Endothelial cell of umbilical vein (primary cell): ENCODE results near the gene PPP2R2D. TPM values are rescaled to one million over a fixed set of nuclear protein-coding genes. Genes with fewer than 3 reads are reported as not detected.

Experiments used
- BruUV-seq: library from RNA; stranded (reverse); fragments of 400-500 nt; replicated peaks from 2 replicates; lab custom pipeline; 2021; lab: Mats Ljungman, UMichigan
- CTCF ChIA-PET: fragments of 300-600, 350-600 bp; sonication (Branson Sonifier 250); formaldehyde crosslinking; loops from one replicate; lab custom pipeline; 2021; ENCODE audit warnings: antibody characterized with exemption, inconsistent platforms; lab: Charles Lee
- POLR2A ChIA-PET: fragments of 300-600, 350-600 bp; sonication (Branson Sonifier 250); formaldehyde crosslinking; loops from one replicate; lab custom pipeline; 2021; ENCODE audit warnings: antibody characterized with exemption, inconsistent platforms; lab: Charles Lee
- DNase-seq: peaks from one replicate; pipeline ENCODE4 v3.0.0-alpha.2; 2011; ENCODE audit warnings: low read depth, low spot score
- FAIRE-seq: peaks from 2 replicates; lab custom pipeline; 2011; peaks lifted over from hg19 to GRCh38; lab: Jason Lieb, UNC
- H2AFZ ChIP-seq: 2 replicates; pipeline ENCODE4 v1.6.0; 2012; ENCODE audit warnings: low read depth, low read length, control low read depth, inconsistent platforms
- H3K27ac ChIP-seq: 2 replicates; pipeline ENCODE4 v1.5.1; 2011; ENCODE audit warnings: low read depth, mild to moderate bottlenecking, control low read depth, low read length, moderate library complexity; ENCODE audit not compliant: insufficient read depth
- H3K27me3 ChIP-seq, 2 experiments: 2 replicates each; pipeline versions ENCODE4 v1.6.0 to v1.6.1; 2011; ENCODE audit warnings: low read length in 2 of 2, mixed read lengths in 1 of 2; ENCODE audit not compliant: control insufficient read depth in 2 of 2, insufficient read depth in 2 of 2
- H3K36me3 ChIP-seq, 2 experiments: 2 replicates in 1 of 2; 3 replicates in 1 of 2; pipeline ENCODE4 v1.5.1; 2011; ENCODE audit warnings: low read length in 2 of 2, mild to moderate bottlenecking in 1 of 2, moderate library complexity in 1 of 2; ENCODE audit not compliant: control insufficient read depth in 2 of 2, insufficient read depth in 2 of 2; ENCODE audit errors: extremely low read depth in 1 of 2
- H3K4me1 ChIP-seq: 3 replicates; pipeline ENCODE4 v1.5.1; 2011; ENCODE audit warnings: mild to moderate bottlenecking, low read length; ENCODE audit not compliant: control insufficient read depth, insufficient read depth; ENCODE audit errors: extremely low read depth
- H3K4me2 ChIP-seq: 2 replicates; pipeline ENCODE4 v1.6.1; 2011; ENCODE audit warnings: low read length, control low read depth, mixed read lengths; ENCODE audit not compliant: insufficient read depth
- H3K4me3 ChIP-seq, 3 experiments: fragments of 200-600 bp in 1 of 3; sonication (generic), shearing (Covaris generic) in 1 of 3; replicated peaks in 1 of 3; 2 replicates each; pipeline ENCODE4 v1.5.1; 2011 to 2016; ENCODE audit warnings: control low read depth in 3 of 3, low read length in 3 of 3, mild to moderate bottlenecking in 2 of 3, inconsistent platforms in 1 of 3, low read depth in 1 of 3, moderate library complexity in 1 of 3; ENCODE audit not compliant: insufficient read depth in 1 of 3
- H3K79me2 ChIP-seq: 2 replicates; pipeline ENCODE4 v1.6.0; 2012; ENCODE audit warnings: low read length, inconsistent platforms; ENCODE audit not compliant: control insufficient read depth, insufficient read depth
- H3K9ac ChIP-seq: replicated peaks from 2 replicates; pipeline ENCODE3; 2011; ENCODE audit warnings: low read length, control low read depth; ENCODE audit not compliant: insufficient read depth; ENCODE audit errors: extremely low read depth
- H3K9me1 ChIP-seq: replicated peaks from 3 replicates; pipeline ENCODE4 v1.6.0; 2011; ENCODE audit warnings: mild to moderate bottlenecking, low read length; ENCODE audit not compliant: control insufficient read depth, insufficient read depth; ENCODE audit errors: extremely low read depth
- H3K9me3 ChIP-seq: replicated peaks from 2 replicates; pipeline ENCODE4 v1.5.1; 2012; ENCODE audit warnings: low read length, inconsistent platforms; ENCODE audit not compliant: control insufficient read depth, insufficient read depth
- H4K20me1 ChIP-seq: replicated peaks from 2 replicates; pipeline ENCODE3; 2011; ENCODE audit warnings: mild to moderate bottlenecking, low read length; ENCODE audit not compliant: control insufficient read depth, insufficient read depth; ENCODE audit errors: extremely low read depth
- EZH2 ChIP-seq: IDR thresholded peaks from 2 replicates; pipeline ENCODE4 v1.6.1; 2012; ENCODE audit warnings: borderline replicate concordance, low read depth, mild to moderate bottlenecking, moderate library complexity, low read length, inconsistent platforms; ENCODE audit not compliant: severe bottlenecking
- FOS ChIP-seq: IDR thresholded peaks from 2 replicates; pipeline ENCODE4 v1.6.1; 2011; ENCODE audit warnings: mild to moderate bottlenecking, low read length, moderate library complexity, borderline replicate concordance; ENCODE audit not compliant: insufficient read depth
- GATA2 ChIP-seq: IDR thresholded peaks from 2 replicates; pipeline ENCODE4 v1.7.0; 2011; ENCODE audit warnings: low read depth, mild to moderate bottlenecking, moderate library complexity, mixed read lengths, low read length; ENCODE audit not compliant: insufficient read length, insufficient read depth
- JUN ChIP-seq: IDR thresholded peaks from 2 replicates; pipeline ENCODE4 v1.6.1; 2011; ENCODE audit warnings: borderline replicate concordance, low read depth; ENCODE audit not compliant: insufficient read length, insufficient read depth
- MYC ChIP-seq: IDR thresholded peaks from one replicate; pipeline ENCODE4 v1.6.1; 2011; ENCODE audit warnings: mild to moderate bottlenecking, low read depth, low read length
- POLR2A ChIP-seq: IDR thresholded peaks from 2 replicates; pipeline ENCODE4 v1.6.1; 2012; ENCODE audit warnings: low read depth, mild to moderate bottlenecking, control low read depth, low read length
- POLR2AphosphoS5 ChIP-seq: IDR thresholded peaks from 2 replicates; pipeline ENCODE4 v1.6.1; 2012; ENCODE audit warnings: low read depth, mild to moderate bottlenecking, control low read depth, low read length, moderate library complexity; ENCODE audit not compliant: insufficient read depth
- dilution Hi-C: fragments of 300-500 bp; cut with MboI; formaldehyde crosslinking; loops from one replicate; pipeline ENCODE4 v1.15.0; 2019; ENCODE audit warnings: low sequenced_read_pairs; ENCODE audit not compliant: extremely low pct_ligation_motif_present
- intact Hi-C: fragments of 100-400 bp; cut with micrococcal nuclease; formaldehyde crosslinking; loops from one replicate; pipeline ENCODE4 v1.10.0; 2022
- polyA plus RNA-seq, 4 experiments: library from polyadenylated mRNA; depleted of rRNA in 3 of 4; stranded (reverse) in 3 of 4; unstranded in 1 of 4; fragments of >200 nt; gene quantifications; 2 replicates each; pipeline versions ENCODE4 v1.2.1 to v1.2.3, GENCODE V29; 2011 to 2012; ENCODE audit warnings: missing spikeins in 1 of 4
- total RNA-seq: library from RNA; stranded (reverse); gene quantifications from 2 replicates; pipeline ENCODE4 v1.2.3, GENCODE V29; 2021
- TF ChIP-seq, protein P1 (sequence below), 2 donors: IDR thresholded peaks; 1 replicate in 1 of 2; 2 replicates in 1 of 2; pipeline ENCODE4 v1.5.1; 2011; ENCODE audit warnings: low read length in 2 of 2, mild to moderate bottlenecking in 2 of 2, moderate library complexity in 2 of 2, control low read depth in 1 of 2, inconsistent platforms in 1 of 2, low read depth in 1 of 2; ENCODE audit not compliant: insufficient read depth in 1 of 2; ENCODE audit errors: extremely low read depth in 1 of 2
- TF ChIP-seq, protein P2 (sequence below): IDR thresholded peaks from 2 replicates; pipeline ENCODE4 v1.6.1; 2011; ENCODE audit not compliant: insufficient read depth, insufficient read length

Gene PPP2R2D
- total and polyA plus RNA-seq, 2 donors (not counting 3 experiments of a cell fraction or from before 2014, with no cell fraction given): 29.9 to 36.3 TPM

DNA sequence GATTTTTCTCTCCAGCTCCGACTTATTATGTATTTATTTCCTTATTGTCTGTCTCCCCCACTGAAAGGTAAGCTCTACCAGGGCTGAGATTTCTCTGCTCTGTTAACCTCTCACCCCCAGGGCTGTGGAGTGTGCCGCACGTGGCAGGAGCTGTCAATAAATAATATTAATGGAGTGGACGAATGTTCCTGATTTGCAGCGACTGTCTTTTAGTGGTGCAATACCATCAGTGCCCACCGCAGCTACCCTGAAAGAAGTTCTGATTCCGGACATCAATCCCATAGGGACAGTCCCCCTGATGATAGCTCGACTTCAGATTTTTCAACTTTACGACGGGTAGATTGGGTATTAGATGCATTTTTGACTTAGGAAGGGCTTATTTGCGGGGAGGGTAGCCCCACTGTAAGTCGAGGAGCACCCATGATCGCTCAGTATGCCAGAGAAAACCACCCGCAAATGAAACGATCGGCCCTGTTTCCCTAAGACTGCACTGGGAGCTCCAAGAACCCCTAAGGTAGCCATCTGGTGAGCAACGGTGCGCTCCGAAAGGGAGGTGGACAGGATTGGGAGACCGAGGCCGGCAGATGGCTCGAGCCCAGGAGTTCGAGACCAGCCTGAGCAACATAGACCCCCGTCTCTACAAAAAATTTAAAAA is 986 bp upstream of the PPP2R2D start:
- dilution Hi-C loops: no loop called here
- no peak overlapping the region for H3K9ac ChIP-seq
- no TSS peak for BruUV-seq

More for the DNA sequence above, 986 bp upstream of the PPP2R2D start:
- no peaks in the 10 kb centered on the region for H4K20me1 ChIP-seq
- H3K27ac ChIP-seq: no peak overlapping the region
- ChIA-PET CTCF (interaction anchor here (1.0 to 6.9 kb wide), 8 partner anchors 14 to 123 kb away, joined by 3 to 64 read pairs (median 5); no protein-coding TSS in a partner anchor), POLR2A (interaction anchor here (0.6 to 2.1 kb wide), 4 partner anchors 33 to 81 kb away, joined by 3 to 6 read pairs (median 4); no protein-coding TSS in a partner anchor)
- intact Hi-C loops: loop anchor here (1.0 kb wide), 4 partner anchors 48 to 430 kb away; partner anchors contain the start of gene BNIP3
- FAIRE-seq (no peak), DNase-seq (peak; percentile 16)
- no peak for TF ChIP-seq POLR2AphosphoS5
- no peak for TF ChIP-seq JUN
- TF ChIP-seq, protein P1, sequence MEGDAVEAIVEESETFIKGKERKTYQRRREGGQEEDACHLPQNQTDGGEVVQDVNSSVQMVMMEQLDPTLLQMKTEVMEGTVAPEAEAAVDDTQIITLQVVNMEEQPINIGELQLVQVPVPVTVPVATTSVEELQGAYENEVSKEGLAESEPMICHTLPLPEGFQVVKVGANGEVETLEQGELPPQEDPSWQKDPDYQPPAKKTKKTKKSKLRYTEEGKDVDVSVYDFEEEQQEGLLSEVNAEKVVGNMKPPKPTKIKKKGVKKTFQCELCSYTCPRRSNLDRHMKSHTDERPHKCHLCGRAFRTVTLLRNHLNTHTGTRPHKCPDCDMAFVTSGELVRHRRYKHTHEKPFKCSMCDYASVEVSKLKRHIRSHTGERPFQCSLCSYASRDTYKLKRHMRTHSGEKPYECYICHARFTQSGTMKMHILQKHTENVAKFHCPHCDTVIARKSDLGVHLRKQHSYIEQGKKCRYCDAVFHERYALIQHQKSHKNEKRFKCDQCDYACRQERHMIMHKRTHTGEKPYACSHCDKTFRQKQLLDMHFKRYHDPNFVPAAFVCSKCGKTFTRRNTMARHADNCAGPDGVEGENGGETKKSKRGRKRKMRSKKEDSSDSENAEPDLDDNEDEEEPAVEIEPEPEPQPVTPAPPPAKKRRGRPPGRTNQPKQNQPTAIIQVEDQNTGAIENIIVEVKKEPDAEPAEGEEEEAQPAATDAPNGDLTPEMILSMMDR (IDR thresholded peaks at IDR 0.05; ENCODE audit: extremely low read depth in 1 of 2, insufficient read depth in 1 of 2, low read depth in 1 of 2, low read length in 2 of 2): no peak
- TF ChIP-seq EZH2: no peak
- TF ChIP-seq POLR2A: no peak
- no peak for TF ChIP-seq GATA2
- no peak for TF ChIP-seq FOS
- TF ChIP-seq, protein P2, sequence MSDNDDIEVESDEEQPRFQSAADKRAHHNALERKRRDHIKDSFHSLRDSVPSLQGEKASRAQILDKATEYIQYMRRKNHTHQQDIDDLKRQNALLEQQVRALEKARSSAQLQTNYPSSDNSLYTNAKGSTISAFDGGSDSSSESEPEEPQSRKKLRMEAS: no peak
- TF ChIP-seq MYC: no peak
- peaks cover 23% of the 10 kb centered on the region for H3K4me1 ChIP-seq
- H3K9me1 ChIP-seq: no peaks in the 10 kb centered on the region
- H3K79me2 ChIP-seq: peaks cover 35% of the 10 kb centered on the region
- peaks cover 12 to 21% of the 10 kb centered on the region in 2 experiments for H3K27me3 ChIP-seq
- no peaks in the 10 kb centered on the region for H3K36me3 ChIP-seq
- peak overlapping the region; percentile 5 to 95 (median 12) for H3K4me3 ChIP-seq
- H3K4me2 ChIP-seq: peak overlapping the region; percentile 27
- H2AFZ ChIP-seq: peak overlapping the region; percentile 39
- no peaks in the 10 kb centered on the region for H3K9me3 ChIP-seq
